Ammon's horn (tissue), 1 donor: ENCODE measurements around the gene ENG.
A peak's percentile ranks its signal among the peaks of the same experiment; 100 is the strongest.

ENCODE experiments used
- DNase-seq: peaks from one replicate; pipeline ENCODE4 v3.0.0-alpha.2; 2016; ENCODE audit warnings: low spot score

The ENG gene

DNA sequence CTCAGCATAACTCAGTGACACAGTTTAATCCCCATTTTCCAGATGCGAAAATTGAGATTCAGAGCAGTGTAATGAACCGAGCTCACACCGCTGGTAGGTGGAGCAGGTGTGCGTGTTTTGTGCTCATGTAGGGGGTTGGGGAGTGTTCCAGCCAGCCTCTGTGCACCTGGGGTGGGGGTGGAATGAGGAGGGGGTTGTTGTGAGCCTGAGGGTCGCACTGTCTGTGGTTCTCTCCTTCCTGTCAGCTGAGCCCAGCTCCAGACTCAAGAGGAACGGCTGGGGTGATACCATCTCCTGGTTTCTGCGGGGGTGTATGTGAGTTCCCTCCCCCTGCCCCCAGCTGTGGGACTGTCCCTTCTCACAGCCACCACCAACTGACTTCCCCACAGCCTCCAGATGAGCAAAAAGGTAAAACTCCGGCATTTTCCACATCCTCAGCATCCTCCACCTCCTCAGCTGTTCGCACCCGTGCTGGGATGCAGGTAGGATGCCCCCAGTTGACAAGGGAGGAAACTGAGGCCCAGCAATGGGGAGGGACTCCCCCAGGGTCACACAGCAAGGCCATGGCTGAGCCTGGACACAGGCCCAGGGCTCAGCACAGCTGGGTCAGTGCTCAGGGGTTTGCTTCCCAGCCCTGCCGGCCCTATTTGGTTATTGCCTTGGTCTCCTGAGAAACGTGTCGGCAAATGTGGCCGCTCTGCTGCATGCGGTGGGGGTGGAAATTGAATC, 78.1 kb downstream of the ENG start:
- DNase-seq: peak; percentile 58

DNA sequence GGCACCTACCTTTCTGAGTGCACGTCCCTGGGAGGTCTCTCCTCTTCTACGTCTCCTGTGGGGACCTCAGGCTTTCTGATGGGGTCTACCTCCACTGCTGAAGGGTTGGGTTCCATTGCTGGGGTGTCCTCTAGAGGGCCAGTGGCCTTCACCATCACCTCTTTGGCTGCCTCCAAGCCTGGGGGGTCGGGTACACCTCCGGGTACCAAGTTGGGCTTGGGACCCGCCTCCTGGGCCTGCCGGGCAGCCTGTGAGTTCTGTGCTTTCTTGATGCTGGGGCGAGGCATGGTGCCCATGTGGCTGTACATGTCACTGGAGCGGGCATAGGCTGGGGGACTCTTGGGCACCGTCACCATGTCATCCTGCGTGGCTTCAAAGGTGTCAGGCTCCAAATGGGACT, 80.5 kb downstream of the ENG start:
- no peak for DNase-seq

DNA sequence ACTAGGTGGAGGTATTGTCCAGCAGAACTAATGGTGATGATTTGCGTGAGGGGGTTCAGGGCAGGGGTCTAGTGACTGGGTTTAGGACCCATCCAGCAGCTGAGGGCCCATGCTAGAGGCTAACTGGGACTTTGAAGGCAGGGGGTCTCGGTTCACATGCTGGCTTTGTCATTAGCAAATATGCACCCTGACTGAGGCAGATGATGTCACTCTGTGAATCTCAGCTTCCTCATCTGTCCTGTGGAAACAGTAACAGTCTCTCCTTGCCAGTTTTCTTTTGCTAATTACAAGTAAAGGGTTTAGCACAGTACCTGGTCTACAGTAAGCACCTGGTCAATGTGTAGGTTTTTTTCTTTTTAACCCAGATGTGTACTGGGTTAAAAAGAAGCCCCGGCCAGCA, 81.2 kb downstream of the ENG start:
- DNase-seq: no peak

DNA sequence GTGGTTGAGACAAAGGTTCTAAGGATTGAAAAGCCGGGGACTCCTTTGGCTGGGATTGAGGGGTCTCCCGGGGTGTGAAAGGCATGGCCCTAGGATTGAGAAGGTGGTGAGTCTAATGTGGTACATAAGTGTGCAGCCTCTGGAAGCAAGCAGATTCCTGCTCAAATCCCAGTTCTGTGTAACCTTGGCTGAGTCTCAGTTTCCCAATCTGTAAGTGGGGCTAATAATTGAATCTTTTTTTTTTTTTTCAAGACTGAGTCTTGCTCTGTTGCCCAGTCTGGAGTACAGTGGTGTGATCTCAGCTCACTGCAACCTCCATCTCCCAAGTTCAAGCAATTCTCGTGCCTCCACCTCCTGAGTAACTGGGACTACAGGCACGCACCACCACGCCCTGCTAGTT, 81.9 kb downstream of the ENG start:
- no peak for DNase-seq

DNA sequence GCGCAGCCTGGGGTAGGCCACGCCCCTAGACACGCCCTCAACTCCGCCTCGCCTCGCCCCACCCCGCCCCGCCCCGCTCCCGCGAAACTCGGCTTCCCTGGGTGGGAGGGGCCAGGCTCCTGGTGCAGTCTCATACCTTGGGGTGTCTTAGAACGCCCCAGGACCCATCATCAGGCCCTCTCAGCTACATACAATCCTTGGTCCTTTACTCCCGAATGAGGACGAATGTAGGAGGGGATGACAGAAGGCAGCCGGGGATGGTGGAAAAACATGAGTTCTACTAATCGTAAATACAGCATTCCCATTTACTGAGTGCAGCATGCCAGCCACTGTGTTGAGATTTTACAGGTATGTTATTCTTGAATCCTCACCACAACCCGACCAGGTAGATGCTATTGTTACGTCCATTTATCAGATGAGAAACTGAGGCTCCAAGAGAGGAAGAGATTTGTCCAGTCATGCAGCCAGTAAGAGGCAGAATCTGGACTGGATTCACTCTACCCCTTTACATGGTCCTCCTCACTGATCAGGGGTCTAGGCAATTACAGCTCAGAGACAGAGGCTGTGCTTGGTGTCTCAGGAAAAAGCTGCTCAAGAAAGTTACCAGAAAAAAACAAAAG, 82.8 kb downstream of the ENG start:
- DNase-seq: no peak

DNA sequence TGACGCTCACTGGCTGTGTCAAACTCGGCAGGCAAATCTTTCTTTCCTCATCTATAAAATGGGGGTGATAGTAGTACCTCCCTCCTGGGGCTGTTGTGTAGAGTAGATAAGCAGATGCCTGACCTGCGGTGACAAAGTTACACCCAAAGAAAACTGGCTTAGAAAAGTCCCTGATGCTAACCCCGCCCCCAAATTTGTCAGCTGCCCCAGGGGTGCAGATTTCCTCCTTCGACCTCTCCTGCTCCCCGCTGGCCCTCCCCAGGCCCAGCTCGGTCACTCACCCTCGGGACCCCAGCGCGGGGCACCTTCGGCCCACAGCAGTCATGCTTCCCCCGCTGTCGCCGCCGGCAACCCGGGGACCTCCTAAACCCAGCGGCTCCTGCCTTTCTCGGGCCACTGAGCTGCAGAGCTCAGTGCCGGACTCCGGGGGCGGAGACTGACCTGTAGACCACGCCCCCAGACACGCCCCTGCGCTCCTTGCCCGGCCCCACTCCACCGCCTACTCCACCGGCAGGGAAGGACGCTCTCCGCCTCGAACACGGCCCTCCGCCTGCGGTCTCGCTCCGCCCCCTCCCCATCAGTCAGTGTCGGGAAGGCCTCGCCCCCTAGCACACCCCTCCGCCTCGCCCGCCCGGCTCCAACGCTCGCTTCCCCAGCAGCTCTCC, 83.4 kb downstream of the ENG start:
- peak; percentile 98 for DNase-seq

DNA sequence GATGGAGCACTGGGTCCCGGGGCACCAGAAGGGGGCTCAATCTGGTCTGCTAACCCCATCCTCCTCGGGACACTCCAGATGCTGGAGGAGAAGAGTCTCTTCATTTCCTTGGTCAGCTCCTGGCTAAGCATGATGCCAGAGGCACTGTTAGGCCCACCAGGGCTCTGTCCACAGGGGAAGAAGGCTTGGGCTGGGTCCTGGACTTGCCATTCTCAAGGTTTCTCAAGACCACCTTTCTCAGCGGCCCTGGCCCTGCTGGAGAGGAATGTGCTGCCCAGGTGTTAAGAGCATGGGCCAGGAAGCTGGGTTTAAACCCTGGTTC, 83.9 kb downstream of the ENG start:
- no peak for DNase-seq

DNA sequence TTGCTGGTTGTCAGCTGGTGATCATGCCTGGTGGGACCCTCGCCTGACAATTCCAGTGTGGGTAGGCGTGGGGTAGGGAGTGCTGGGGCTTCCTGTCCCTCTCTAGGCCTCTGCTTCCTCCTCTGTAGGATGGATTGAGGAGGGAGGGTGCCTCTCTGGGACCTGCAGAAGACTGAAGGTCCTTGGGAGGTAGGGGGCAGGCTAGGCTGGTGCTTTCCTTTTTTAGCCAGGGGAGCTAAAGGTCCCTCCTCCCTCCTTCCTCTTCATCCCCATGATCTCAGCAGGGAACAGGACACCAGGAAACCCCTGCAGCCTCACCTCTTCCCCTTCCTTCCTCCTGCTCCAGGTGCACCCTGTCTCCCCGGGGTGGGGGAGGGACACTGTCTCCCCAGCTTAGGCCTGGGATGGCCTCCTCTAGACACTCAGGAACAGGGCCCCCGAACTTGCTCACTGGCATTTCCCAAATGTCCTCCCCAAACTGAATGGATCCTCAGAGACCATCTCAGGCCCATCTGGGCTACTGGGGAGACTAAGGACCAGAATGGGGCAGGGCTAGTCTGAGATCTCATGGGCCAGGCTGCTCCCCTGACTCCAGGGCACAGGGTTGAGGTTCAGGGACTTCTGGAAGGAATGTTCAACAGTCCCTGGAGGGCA, 84.4 kb downstream of the ENG start:
- no peak for DNase-seq

DNA sequence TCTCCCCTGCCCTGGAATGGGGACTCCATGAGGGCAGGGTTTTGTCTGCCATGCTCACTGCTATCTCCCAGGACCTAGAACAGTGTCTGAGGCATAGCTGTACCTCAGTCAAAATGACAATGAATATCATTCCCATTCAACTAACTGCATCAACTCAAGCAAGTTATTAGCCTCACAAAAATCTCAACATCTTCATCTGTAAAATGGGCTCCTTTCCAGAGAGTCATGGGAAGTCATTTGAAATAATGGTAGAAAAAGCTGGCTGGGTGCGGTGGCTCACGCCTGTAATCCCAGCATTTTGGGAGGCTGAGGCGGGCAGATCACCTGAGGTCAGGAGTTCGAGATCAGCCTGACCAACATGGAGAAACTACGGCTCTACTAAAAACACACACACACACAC, 85.4 kb downstream of the ENG start:
- no peak for DNase-seq

DNA sequence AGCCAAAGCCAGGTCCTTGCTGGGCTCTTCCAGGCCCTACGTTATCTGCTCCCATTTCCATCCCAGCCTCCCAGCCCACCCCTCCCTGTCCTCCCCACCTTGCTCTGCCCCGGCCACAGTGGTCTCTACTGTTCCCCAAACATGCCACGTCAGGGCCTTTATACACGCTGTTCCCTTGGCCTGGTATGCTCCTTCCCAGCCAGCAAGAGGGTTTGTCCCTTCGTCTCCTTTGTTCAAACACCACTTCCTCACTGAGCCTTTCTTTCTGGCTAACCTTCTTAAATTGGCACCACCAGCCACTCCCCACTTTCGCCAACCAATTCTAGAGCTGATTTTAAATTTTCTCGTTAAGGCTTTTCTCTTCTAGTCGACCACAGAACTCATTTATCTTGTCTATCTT, 85.8 kb downstream of the ENG start:
- no peak for DNase-seq

DNA sequence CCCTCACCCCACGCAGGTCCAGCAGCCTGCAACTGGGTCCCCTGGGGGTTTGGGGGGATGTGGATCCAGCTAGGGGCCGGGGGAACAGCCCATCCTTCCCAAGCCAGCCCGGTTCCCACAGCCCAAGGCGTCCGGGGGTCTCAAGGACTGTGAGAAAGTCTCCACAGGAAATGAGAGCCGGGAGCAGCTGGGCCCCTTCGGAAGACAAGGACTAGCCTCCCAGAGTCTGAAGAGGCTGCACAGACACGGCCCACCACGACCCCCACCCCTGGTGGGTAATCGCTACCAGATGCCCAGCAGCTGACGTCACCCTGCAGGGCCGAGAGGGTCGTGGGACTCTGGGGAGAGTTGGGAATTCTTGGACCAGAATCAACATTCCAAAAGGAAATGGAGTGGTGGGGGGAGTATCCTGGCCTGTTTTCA, 86.5 kb downstream of the ENG start:
- DNase-seq: no peak

DNA sequence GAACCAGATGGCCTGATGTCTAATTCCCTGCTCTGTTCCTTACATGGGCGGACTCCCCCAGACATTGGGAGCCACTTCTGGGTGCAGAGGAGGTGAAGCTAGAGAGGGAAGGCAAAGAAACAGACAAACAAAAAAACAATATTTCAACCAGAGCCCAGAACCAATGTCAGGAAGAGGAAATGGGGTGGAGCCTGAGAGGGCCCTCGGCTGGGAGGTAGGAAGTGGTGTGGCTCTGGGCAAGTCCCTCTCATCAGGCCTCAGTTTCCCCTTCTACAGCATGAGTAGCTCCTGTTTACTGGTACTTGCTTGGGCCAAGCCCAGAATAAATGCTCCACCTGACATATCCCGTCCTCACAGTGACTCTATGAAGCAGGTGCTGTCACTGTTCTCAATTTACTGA, 87.0 kb downstream of the ENG start:
- DNase-seq: no peak

DNA sequence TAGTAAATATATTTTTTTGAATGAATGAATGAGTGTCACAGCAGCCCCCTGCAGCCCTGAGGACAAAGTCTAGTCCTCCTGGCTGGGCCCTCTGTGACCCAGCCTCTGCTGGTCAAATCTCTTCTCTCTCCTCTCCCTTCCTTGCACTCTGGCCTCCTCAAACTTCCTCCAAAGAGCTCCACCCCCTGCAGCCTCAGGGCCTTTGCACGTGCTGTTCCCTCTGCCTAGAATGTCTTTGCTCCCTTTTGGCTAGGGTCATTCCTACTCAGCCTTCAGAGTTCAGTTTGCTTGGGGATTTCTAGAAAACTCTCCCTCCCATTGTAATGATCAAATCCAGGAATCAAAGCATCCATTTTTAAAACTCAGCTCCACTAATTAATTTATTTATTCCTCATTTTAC, 89.0 kb downstream of the ENG start:
- DNase-seq: no peak
